ENCODE data around the gene TNNC1.

TNNC1 gene

GRCh38 chr3:52453496-52454249 is at the start of gene TNNC1:
Gene TNNC1 (minus strand): TSS chr3:52454041. CDS start chr3:52454015, 26 bp downstream.
- DNase-seq (ENCODE audit: low read depth), result no peak

GRCh38 chr3:52502808-52503350 is 49.0 kb upstream of the TNNC1 start:
- DNase-seq (ENCODE audit: low read depth), result no peak

- DNase-seq (ENCODE audit: low read depth), result no peak
Observed at GRCh38 chr3:52502001-52502400, 48.2 kb upstream of the TNNC1 start.

GRCh38 chr3:52501046-52501445 is 47.2 kb upstream of the TNNC1 start:
- no peak for DNase-seq (ENCODE audit: low read depth)

GRCh38 chr3:52498137-52499054 is 44.6 kb upstream of the TNNC1 start:
- DNase-seq (ENCODE audit: low read depth), result no peak

- no peak for DNase-seq (ENCODE audit: low read depth)
Observed at GRCh38 chr3:52495777-52496602, 42.1 kb upstream of the TNNC1 start.

GRCh38 chr3:52494886-52495495 is 41.1 kb upstream of the TNNC1 start, which contains the start of gene STAB1:
Gene STAB1 (plus strand): TSS chr3:52495338. CDS start chr3:52495414, 76 bp downstream.
- no peak for DNase-seq (ENCODE audit: low read depth)

GRCh38 chr3:52494445-52494844 is 40.6 kb upstream of the TNNC1 start:
- DNase-seq (ENCODE audit: low read depth), result no peak

GRCh38 chr3:52493232-52494017 is 39.6 kb upstream of the TNNC1 start:
- no peak for DNase-seq (ENCODE audit: low read depth)

GRCh38 chr3:52492059-52492458 is 38.2 kb upstream of the TNNC1 start:
- DNase-seq (ENCODE audit: low read depth), result no peak

GRCh38 chr3:52490939-52491526 is 37.2 kb upstream of the TNNC1 start:
- DNase-seq (ENCODE audit: low read depth), result no peak

GRCh38 chr3:52490035-52490938 is 36.4 kb upstream of the TNNC1 start:
- DNase-seq (ENCODE audit: low read depth), result no peak

GRCh38 chr3:52489453-52489852 is 35.6 kb upstream of the TNNC1 start:
- no peak for DNase-seq (ENCODE audit: low read depth)

- DNase-seq (ENCODE audit: low read depth), result no peak
Observed at GRCh38 chr3:52488746-52489145, 34.9 kb upstream of the TNNC1 start.

- no peak for DNase-seq (ENCODE audit: low read depth)
Observed at GRCh38 chr3:52487788-52488691, 34.2 kb upstream of the TNNC1 start.

GRCh38 chr3:52487050-52487787 is 33.4 kb upstream of the TNNC1 start:
- DNase-seq (ENCODE audit: low read depth), result no peak

Measured in stimulated activated CD4-positive, alpha-beta T cell treated with anti-CD3 and anti-CD28 coated beads, Interleukin-2, amount 100 ng/mL, for 4 hours (primary cell).